ENCODE data around the gene DCN.

The DCN gene

GRCh38 chr12:91138337-91138920, 44.2 kb downstream of the DCN start:
- DNase-seq (ENCODE audit: low read depth) = no peak

DNA sequence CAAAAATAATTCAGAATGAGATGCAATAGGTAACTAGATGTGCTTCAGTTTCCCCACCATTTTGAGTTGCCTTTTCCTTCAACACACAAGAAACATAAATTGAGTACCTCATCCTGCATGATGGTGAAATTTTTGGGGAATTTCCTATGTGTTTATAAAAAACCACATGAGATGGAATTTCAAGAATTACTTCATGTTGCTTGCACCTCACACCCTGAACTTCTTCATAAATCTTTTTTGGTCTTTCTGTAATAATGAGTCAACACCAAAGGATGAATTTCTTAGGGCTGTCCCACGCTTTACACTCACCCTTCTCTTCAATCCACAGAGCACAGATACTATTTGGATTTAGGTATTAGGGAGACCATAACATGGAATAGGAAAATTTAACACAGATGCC, 48.7 kb downstream of the DCN start:
- DNase-seq (ENCODE audit: low read depth) = peak; percentile 60

GRCh38 chr12:91129662-91130362, 52.8 kb downstream of the DCN start:
- no peak for DNase-seq (ENCODE audit: low read depth)

- no peak for DNase-seq (ENCODE audit: low read depth)
These were observed 54.9 kb downstream of the DCN start for GRCh38 chr12:91127751-91128150.

DNA sequence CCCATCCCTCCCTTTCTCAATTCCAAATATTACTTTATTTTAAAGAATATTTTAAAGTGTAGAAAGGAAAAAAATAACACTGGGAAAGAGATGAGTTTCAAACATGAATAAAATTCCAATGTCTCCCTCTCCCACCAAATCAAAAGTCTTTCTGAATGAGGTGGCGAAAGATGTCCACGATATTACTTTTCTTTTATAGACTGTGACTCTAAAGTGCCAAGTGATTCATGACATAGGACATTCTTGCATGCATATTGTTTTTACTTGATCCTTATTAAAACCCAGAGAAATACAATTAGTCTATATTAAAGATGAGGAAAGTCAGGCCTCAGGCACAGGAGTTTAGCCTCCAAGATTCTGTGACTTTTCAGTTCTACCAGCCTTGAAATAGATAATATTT, 55.3 kb downstream of the DCN start:
- DNase-seq (ENCODE audit: low read depth) = no peak

DNA sequence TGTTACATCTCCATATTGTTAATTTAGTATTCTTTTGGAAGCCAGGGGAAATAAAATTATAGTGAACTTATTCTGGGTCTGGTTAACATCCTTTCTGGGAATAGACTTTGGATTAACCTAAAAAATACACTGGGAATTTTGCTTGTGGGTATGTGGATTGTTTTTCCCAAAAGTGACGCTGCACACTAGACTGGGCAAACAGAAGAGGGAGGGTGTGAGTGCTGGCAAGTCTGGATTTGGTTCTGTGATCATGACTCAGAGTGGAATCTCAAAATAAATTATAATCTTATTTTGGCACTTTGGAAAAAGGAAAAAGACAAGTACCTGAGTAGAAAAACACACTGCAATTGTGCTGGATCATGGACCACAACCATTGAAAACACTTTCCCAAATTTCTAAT, 56.1 kb downstream of the DCN start:
- DNase-seq (ENCODE audit: low read depth) = no peak

DNA sequence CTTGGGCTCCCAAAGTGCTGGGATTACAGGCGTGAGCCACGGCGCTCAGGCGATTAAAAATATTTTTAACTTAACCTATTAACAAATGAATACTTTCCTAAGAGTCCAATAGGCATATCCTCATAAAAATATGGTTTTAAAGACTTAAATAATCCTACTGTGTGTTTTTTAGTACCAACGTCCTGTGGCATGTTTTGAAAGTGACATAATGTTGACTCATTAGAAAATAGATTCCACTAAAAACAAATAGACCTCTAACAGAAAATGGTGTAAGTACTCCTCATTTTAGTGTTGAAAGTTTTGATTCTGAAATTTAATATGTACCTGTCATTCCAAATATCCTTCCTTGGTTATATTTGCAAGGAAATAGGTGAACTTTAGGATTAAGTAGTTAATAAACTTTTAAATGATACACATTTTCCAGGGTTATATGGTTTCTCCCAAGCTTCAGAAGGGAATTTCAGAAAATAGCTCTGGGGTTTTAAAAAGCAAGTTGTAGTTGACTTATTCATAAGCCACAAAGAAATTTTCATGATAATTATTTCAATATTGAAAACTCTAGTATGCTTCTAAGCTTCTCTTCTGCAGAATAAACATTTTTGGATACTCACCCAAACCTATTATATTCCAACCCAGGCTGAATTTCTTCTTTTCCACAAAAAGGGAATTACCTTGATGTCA, 59.2 kb downstream of the DCN start:
- DNase-seq (ENCODE audit: low read depth) = no peak

DNA sequence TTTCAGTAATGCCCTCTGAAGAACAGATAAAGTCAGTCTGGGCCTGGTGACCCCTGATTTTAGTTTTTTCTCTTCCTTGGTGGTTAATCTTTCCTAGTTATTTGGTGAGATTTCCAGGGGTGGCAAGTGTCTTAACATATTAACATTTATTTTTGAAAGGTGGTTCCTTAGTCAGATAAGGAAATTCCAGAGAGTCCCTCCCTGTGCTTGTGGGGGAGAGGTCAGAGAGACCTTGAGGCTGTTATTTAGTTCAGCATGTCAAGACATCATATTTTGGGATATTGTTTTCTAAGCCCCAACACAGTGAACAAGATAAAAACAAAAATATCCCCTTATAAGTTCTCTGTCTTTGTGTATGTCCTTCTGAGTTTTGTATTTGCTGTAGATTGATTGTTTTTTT, 61.8 kb downstream of the DCN start:
- no peak for DNase-seq (ENCODE audit: low read depth)

DNA sequence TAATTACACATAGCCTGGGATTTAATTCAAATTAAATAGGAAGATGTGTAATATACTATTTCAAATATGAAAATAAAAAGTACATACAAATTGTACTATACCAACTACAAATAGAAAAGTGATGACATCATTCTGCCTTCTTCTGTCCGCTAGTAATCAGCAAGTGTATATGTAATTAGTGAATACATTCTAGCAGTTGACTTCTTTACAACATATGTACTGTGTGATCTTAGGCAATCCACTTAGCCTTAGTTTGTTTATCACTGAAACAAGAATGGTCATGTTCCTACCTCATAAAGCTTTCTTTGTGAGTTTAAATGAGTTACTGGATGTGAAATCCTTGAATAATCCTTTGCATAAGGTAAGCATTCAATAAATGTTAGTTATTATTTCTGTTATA, 63.5 kb downstream of the DCN start:
- no peak for DNase-seq (ENCODE audit: low read depth)

DNA sequence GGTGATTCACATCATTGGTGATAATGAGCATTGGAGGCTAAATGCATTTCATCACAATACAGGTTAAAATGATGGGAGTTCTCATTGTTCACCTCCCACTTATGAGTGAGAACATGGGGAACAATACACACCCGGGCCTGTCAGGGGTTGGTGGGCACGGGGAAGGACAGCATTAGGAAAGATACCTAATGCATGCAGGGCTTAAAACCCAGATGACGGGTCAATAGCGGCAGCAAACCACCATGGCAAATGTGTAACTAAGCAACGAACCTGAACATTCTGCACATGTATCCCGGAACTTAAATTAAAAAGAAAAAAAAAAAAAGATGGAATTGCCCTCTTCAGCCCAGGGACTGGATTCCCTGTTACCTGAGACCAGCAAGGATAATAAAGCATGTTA, 69.0 kb downstream of the DCN start:
- DNase-seq (ENCODE audit: low read depth) = no peak

GRCh38 chr12:91111366-91112325, 71.0 kb downstream of the DCN start, which contains the start of gene LUM:
TSS of gene LUM (minus strand) at chr12:91111494. CDS start at chr12:91108979, 2,515 bp downstream.
- DNase-seq (ENCODE audit: low read depth) = no peak

- no peak for DNase-seq (ENCODE audit: low read depth)
These were observed 72.2 kb downstream of the DCN start for GRCh38 chr12:91110311-91110924.

DNA sequence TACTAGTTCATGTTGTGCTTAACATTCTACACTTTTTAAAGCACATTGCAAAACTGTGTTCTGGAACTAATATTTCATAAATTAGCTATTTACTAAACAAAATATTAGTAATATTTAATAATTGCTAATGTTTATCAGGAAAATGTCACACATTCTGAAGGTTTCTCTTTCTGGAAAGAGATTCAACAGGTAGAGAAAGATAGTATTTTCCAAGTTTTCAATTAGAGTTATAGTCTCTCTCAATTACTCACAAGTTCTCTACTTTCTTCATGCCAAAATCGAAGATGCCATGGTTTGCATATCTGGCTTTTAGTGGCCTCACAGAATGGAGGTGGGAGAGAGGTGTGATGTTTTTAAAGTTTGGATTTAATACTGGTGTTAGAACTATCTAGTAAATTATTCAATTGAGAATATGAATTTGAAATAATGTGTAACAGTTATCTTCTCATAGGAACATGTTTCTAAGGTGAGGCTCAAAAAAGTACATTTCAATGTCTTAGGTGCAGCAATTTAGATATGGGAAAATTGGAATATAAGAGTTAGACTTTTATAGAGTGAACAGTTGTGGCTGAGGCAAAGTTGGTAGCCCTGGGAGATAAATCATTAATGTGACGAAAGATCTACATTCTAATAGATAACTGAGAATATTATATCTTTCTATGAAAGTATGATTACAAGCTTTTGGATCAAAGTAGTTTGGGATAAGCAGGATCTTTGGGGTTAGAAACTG, 72.9 kb downstream of the DCN start:
- no peak for DNase-seq (ENCODE audit: low read depth)

- DNase-seq (ENCODE audit: low read depth) = no peak
These were observed 73.5 kb downstream of the DCN start for GRCh38 chr12:91109148-91109564.

DNA sequence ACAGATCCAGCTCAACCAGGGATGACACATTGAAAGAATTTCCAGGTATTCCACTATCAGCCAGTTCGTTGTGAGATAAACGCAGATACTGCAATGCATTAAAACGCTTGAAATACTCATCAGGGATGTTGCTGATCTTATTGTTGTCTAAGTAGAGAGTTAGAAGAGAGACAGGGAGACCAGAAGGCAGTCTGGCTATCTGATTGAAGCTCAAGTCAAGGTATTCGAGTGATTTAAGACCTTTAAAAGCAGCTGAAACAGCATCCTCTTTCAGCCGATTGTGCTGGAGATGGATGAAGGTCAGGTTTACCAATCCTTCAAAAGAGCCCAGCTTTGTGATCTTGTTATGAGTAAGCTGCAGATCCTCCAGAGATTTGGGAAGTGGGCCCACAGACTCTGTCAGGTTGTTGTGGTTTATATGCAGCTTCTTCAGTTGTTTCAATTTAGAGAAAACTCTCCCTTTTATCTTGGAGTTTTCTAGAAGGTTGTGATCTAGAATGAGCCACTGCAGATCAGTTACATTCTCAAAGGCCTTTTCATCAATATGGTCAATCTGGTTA, 74.3 kb downstream of the DCN start:
- no peak for DNase-seq (ENCODE audit: low read depth)

DNA sequence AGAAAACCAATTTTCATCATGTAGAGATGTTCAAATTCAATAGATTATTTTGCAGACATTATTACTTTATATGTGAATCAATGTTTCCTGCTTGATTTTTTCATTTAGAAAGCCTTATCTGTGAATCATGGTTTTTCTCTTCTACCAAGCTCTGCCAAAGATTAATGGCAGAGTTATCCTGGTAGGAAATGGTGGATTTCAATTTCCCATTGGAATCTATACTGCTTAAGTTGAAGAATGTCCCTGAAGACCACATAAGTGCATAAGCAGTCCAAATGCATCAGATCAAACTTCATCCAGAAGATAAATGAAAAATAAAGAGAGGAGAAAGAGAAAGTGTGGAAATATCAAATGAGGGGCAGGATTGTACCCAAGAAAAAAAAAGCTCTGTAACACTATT, 76.3 kb downstream of the DCN start:
- no peak for DNase-seq (ENCODE audit: low read depth)

DNA sequence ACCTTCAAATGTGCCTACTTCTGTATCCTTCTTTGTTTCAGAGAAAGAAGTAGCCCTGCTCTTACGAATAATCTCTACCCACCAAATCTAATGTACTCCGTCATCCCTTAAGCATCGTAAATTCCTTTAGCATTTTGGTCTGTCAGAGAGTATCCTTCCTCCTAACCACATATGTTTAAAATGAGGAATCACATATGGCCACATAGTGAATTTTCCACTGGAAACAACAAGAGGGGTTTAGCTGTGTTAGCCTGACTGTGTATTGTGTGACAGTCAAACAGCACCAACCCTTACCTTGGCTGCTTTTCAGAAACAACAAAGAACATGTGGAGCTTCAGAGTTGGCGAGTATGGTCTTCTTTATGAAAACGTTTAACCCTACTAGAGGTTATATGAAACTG, 76.8 kb downstream of the DCN start:
- DNase-seq (ENCODE audit: low read depth) = no peak

- no peak for DNase-seq (ENCODE audit: low read depth)
These were observed 77.7 kb downstream of the DCN start for GRCh38 chr12:91104812-91105466.

DNA sequence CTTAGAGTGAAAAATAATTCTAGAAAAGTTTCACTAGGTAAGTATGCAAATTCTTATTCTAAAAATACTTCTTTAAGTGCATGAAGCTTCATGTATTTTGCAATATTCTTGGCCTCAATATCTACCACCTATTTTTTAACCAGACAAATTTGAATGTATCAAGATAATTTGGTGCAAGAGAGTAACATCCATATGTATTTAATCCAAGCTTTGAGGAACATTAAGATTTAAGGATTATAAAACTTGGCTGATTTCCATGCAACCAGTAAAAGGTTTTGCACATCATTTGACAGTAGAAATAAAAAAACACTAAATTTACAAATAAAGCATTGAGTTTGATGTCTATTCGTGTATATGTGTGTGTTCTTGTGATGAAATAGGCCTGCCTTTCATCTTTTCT, 79.0 kb downstream of the DCN start:
- no peak for DNase-seq (ENCODE audit: low read depth)

GRCh38 chr12:91103101-91103500, 79.5 kb downstream of the DCN start:
- no peak for DNase-seq (ENCODE audit: low read depth)
